PFSK-1 (cell line): ENCODE results near the gene CALB2.

ENCODE experiments used
- POLR2AphosphoS5 ChIP-seq: IDR thresholded peaks from 2 replicates; pipeline ENCODE4 v1.6.1; 2012; ENCODE audit warnings: low read depth, mild to moderate bottlenecking, control low read depth, low read length, moderate library complexity
- SIN3A ChIP-seq: IDR thresholded peaks from 2 replicates; pipeline ENCODE4 v1.6.1; 2012; ENCODE audit warnings: mild to moderate bottlenecking, low read length, moderate library complexity, borderline replicate concordance; ENCODE audit not compliant: insufficient read depth
- TF ChIP-seq, protein P1 (sequence below), 2 experiments: IDR thresholded peaks; 2 replicates each; pipeline versions ENCODE4 v1.6.1 to v1.8.0; 2011 to 2012; ENCODE audit warnings: low read depth in 2 of 2, low read length in 2 of 2, control low read depth in 1 of 2, inconsistent platforms in 1 of 2, mild to moderate bottlenecking in 1 of 2, moderate library complexity in 1 of 2; ENCODE audit not compliant: insufficient read depth in 1 of 2

DNA sequence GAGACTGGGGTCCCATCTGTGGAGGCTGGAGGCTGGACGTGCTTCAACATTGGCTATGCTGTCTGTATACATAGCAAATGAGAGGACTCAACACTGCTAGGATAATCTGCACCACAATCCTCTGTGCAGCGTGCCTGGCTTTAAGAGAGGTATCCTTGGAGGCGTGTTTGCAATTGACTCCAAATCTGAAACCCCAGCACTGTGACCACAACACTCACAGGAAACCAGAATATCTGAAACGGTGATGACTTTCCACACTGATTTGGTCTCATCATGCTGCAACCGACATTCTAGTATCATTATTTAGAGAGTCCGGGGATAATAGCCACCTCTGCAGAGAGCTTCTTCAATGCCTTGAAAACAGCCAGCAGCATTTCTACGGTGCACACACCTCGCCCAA lies 48.2 kb downstream of the CALB2 start:
- no peak for TF ChIP-seq SIN3A
- no peak for TF ChIP-seq POLR2AphosphoS5
- TF ChIP-seq, protein P1, sequence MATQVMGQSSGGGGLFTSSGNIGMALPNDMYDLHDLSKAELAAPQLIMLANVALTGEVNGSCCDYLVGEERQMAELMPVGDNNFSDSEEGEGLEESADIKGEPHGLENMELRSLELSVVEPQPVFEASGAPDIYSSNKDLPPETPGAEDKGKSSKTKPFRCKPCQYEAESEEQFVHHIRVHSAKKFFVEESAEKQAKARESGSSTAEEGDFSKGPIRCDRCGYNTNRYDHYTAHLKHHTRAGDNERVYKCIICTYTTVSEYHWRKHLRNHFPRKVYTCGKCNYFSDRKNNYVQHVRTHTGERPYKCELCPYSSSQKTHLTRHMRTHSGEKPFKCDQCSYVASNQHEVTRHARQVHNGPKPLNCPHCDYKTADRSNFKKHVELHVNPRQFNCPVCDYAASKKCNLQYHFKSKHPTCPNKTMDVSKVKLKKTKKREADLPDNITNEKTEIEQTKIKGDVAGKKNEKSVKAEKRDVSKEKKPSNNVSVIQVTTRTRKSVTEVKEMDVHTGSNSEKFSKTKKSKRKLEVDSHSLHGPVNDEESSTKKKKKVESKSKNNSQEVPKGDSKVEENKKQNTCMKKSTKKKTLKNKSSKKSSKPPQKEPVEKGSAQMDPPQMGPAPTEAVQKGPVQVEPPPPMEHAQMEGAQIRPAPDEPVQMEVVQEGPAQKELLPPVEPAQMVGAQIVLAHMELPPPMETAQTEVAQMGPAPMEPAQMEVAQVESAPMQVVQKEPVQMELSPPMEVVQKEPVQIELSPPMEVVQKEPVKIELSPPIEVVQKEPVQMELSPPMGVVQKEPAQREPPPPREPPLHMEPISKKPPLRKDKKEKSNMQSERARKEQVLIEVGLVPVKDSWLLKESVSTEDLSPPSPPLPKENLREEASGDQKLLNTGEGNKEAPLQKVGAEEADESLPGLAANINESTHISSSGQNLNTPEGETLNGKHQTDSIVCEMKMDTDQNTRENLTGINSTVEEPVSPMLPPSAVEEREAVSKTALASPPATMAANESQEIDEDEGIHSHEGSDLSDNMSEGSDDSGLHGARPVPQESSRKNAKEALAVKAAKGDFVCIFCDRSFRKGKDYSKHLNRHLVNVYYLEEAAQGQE (IDR thresholded peaks at IDR 0.05; ENCODE audit: insufficient read depth in 1 of 2, low read depth in 2 of 2, low read length in 2 of 2): no peak
